Bronchial epithelial cell (primary cell): ENCODE measurements around the gene CFAP100. TPM values are rescaled to one million over a fixed set of nuclear protein-coding genes. Genes with fewer than 3 reads are reported as not detected.

Experiments used
- DNase-seq: peaks from one replicate; pipeline ENCODE4 v3.0.0-alpha.2; 2010; ENCODE audit warnings: low read depth
- FAIRE-seq: peaks from 2 replicates; lab custom pipeline; 2011; peaks lifted over from hg19 to GRCh38; lab: Jason Lieb, UNC
- H3K27me3 ChIP-seq: 2 replicates; pipeline ENCODE4 v1.5.1; 2011; ENCODE audit warnings: low read length; ENCODE audit not compliant: control insufficient read depth, insufficient read depth
- H3K36me3 ChIP-seq: 2 replicates; pipeline ENCODE4 v1.5.1; 2011; ENCODE audit warnings: low read length; ENCODE audit not compliant: control insufficient read depth, insufficient read depth
- H3K4me3 ChIP-seq: 2 replicates; pipeline ENCODE4 v1.5.1; 2011; ENCODE audit warnings: mild to moderate bottlenecking, low read depth, low read length, control low read depth
- CTCF ChIP-seq: IDR thresholded peaks from 2 replicates; pipeline ENCODE4 v1.5.1; 2011; ENCODE audit warnings: mild to moderate bottlenecking, moderate library complexity, low read length, control low read depth, inconsistent platforms; ENCODE audit not compliant: insufficient read depth, severe bottlenecking
- total RNA-seq: library from RNA; depleted of rRNA; stranded (reverse); fragments of >200 nt; gene quantifications from 2 replicates; pipeline ENCODE4 v1.2.1, GENCODE V29; 2014

Gene CFAP100
- total RNA-seq, 1 donor from 2014 or later, result not detected

- DNase-seq (no peak), FAIRE-seq (no peak)
- H3K4me3 ChIP-seq, result no peak overlapping the region
Observed at GRCh38 chr3:126413693-126414080, 19.0 kb downstream of the CFAP100 start.

GRCh38 chr3:126414406-126414805 is 19.7 kb downstream of the CFAP100 start:
- Histone ChIP-seq H3K4me3 (no peak overlapping the region), H3K27me3 (peaks cover 20% of the 10 kb centered on the region), H3K36me3 (no peaks in the 10 kb centered on the region)
- no peak for DNase-seq
- no peak for TF ChIP-seq CTCF
- no peak for FAIRE-seq

More at GRCh38 chr3:126413693-126414080, 19.0 kb downstream of the CFAP100 start:
- Histone ChIP-seq H3K27me3 (peaks cover 18% of the 10 kb centered on the region), H3K36me3 (no peaks in the 10 kb centered on the region)
- TF ChIP-seq CTCF, result no peak

GRCh38 chr3:126414961-126415660 is 20.4 kb downstream of the CFAP100 start:
- no peaks in the 10 kb centered on the region for H3K36me3 ChIP-seq
- DNase-seq, result no peak
- no peak overlapping the region for H3K4me3 ChIP-seq
- H3K27me3 ChIP-seq, result peaks cover 20% of the 10 kb centered on the region
- no peak for TF ChIP-seq CTCF
- no peak for FAIRE-seq

GRCh38 chr3:126415661-126416591 is 21.2 kb downstream of the CFAP100 start:
- Histone ChIP-seq H3K27me3 (peaks cover 20% of the 10 kb centered on the region), H3K36me3 (no peaks in the 10 kb centered on the region), H3K4me3 (no peak overlapping the region)
- no peak for FAIRE-seq
- no peak for DNase-seq
- no peak for TF ChIP-seq CTCF

- Histone ChIP-seq H3K27me3 (peaks cover 20% of the 10 kb centered on the region), H3K36me3 (no peaks in the 10 kb centered on the region), H3K4me3 (no peak overlapping the region)
- no peak for TF ChIP-seq CTCF
- DNase-seq (no peak), FAIRE-seq (no peak)
Observed at GRCh38 chr3:126416943-126417342, 22.2 kb downstream of the CFAP100 start.
